Endothelial cell (in vitro differentiated cells): ENCODE results near the gene IL1RAPL2. TPM values are rescaled to one million over a fixed set of nuclear protein-coding genes. Genes with fewer than 3 reads are reported as not detected.

ENCODE experiments used
- DNase-seq: peaks from one replicate; pipeline ENCODE4 v3.0.0; 2021; ENCODE audit warnings: low spot score
- H3K27ac Mint-ChIP-seq: one replicate; pipeline ENCODE4 v1.8.0; 2021; ENCODE audit warnings: mixed read lengths, inconsistent platforms; ENCODE audit not compliant: unreplicated experiment
- H3K27me3 Mint-ChIP-seq: one replicate; pipeline ENCODE4 v1.8.0; 2021; ENCODE audit warnings: mild to moderate bottlenecking, moderate library complexity, mixed read lengths, inconsistent platforms; ENCODE audit not compliant: unreplicated experiment
- H3K36me3 Mint-ChIP-seq: one replicate; pipeline ENCODE4 v1.8.0; 2021; ENCODE audit warnings: mild to moderate bottlenecking, low read depth, mixed read lengths, inconsistent platforms; ENCODE audit not compliant: unreplicated experiment
- H3K4me1 Mint-ChIP-seq: one replicate; pipeline ENCODE4 v1.8.0; 2021; ENCODE audit warnings: mild to moderate bottlenecking, mixed read lengths, inconsistent platforms; ENCODE audit not compliant: unreplicated experiment
- H3K4me3 Mint-ChIP-seq: one replicate; pipeline ENCODE4 v1.8.0; 2021; ENCODE audit warnings: mild to moderate bottlenecking, mixed read lengths, inconsistent platforms; ENCODE audit not compliant: unreplicated experiment
- H3K9me3 Mint-ChIP-seq: one replicate; pipeline ENCODE4 v1.8.0; 2021; ENCODE audit warnings: mixed read lengths, inconsistent platforms; ENCODE audit not compliant: unreplicated experiment
- CTCF ChIP-seq: fragments of 200-600 bp; sonication (generic); IDR thresholded peaks from one replicate; pipeline ENCODE4 v1.5.0; 2021; ENCODE audit warnings: antibody characterized with exemption; ENCODE audit not compliant: unreplicated experiment
- total RNA-seq: library from RNA; stranded (reverse); fragmentation: NEBNext Ultra II Directional; extraction: Animal tissue kit (Norgen Biotek cat#: 25700); gene quantifications from one replicate; pipeline ENCODE4 v1.2.1, GENCODE V29; 2021; ENCODE audit not compliant: unreplicated experiment

IL1RAPL2 gene
- total RNA-seq, 1 donor from 2014 or later: 0.51 TPM

DNA sequence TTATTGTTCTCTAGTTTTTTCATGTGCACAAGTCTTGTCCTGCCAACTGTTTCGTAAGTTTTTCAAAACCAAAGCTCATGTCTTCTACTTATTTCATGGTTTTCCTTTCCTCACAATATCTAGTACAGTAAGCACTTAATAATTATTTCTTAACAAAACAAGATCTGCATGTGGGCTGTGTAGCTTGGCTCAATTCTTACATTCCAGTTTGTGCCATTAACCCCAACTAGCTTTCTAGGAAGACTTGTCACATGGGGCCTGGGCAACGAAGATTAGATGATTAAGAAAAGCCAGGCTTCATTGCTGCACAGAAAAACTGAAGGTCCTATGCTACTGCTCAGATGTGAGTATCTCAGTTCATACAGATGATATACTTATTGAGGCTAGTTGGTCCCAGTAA lies 809.8 kb downstream of the IL1RAPL2 start:
- Mint-ChIP-seq H3K4me1 (no peaks in the 10 kb centered on the region), H3K4me3 (no peak overlapping the region), H3K9me3 (no peaks in the 10 kb centered on the region), H3K27me3 (no peaks in the 10 kb centered on the region), H3K27ac (no peak overlapping the region), H3K36me3 (no peaks in the 10 kb centered on the region)
- DNase-seq: no peak
- no peak for TF ChIP-seq CTCF

DNA sequence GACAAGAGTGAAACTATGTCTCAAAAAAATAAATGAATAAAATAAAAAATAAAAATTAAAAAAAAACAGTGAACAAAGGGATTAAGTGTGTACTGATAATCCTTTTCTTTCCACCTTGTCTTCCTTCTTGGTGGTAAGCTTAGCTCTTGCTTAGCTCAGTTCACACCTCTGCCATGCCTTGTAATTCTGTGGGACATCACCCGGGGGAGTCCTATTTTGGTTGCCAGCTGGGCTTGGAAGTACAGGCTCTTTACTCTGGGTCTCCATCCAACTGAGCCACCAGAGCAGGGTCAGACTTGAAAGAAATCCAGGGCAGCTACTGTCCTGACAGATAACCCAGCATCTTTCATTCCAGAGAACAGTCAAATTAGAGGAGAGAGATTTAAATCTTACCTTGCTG lies 858.7 kb downstream of the IL1RAPL2 start:
- Mint-ChIP-seq H3K27ac (peak overlapping the region; percentile 72), H3K27me3 (peaks cover 1% of the 10 kb centered on the region), H3K4me1 (no peaks in the 10 kb centered on the region), H3K4me3 (no peak overlapping the region), H3K9me3 (no peaks in the 10 kb centered on the region), H3K36me3 (no peaks in the 10 kb centered on the region)
- no peak for TF ChIP-seq CTCF
- no peak for DNase-seq

GRCh38 chrX:105451401-105451800 lies 885.4 kb downstream of the IL1RAPL2 start:
- no peak for TF ChIP-seq CTCF
- no peaks in the 10 kb centered on the region for H3K9me3 Mint-ChIP-seq
- H3K36me3 Mint-ChIP-seq: no peaks in the 10 kb centered on the region
- no peak overlapping the region for H3K27ac Mint-ChIP-seq
- no peaks in the 10 kb centered on the region for H3K27me3 Mint-ChIP-seq
- DNase-seq: no peak
- H3K4me3 Mint-ChIP-seq: no peak overlapping the region
- no peaks in the 10 kb centered on the region for H3K4me1 Mint-ChIP-seq

DNA sequence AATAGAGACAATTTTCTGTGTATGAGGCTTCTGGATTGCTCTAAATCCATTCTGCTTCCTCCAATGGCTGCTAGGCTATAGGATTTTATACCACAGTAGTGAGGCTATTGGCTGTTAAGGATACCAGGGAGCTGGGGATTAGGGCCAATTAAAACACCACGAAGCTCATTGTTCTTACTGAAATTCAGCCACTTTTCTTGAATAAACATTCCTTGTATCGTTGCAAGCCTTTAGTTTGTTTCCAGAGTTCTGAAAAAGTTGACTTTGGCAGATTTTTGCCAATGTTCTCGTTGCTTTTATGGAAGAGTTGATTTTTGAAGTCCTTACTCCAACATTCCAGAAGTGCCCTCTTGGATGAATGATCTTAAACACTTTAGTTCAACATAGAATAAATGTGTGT lies 892.8 kb downstream of the IL1RAPL2 start:
- no peak for TF ChIP-seq CTCF
- Mint-ChIP-seq H3K27ac (no peak overlapping the region), H3K4me3 (no peak overlapping the region), H3K4me1 (no peaks in the 10 kb centered on the region), H3K9me3 (no peaks in the 10 kb centered on the region), H3K27me3 (peaks cover 1% of the 10 kb centered on the region), H3K36me3 (no peaks in the 10 kb centered on the region)
- DNase-seq: no peak

- H3K9me3 Mint-ChIP-seq: no peaks in the 10 kb centered on the region
- no peak overlapping the region for H3K4me3 Mint-ChIP-seq
- no peaks in the 10 kb centered on the region for H3K4me1 Mint-ChIP-seq
- H3K27ac Mint-ChIP-seq: no peak overlapping the region
- no peak for TF ChIP-seq CTCF
- DNase-seq: no peak
- H3K27me3 Mint-ChIP-seq: peaks cover 1% of the 10 kb centered on the region
- no peaks in the 10 kb centered on the region for H3K36me3 Mint-ChIP-seq
Measured at GRCh38 chrX:105460376-105460775, 894.4 kb downstream of the IL1RAPL2 start.
